HL-60 (cell line): Measurements from ENCODE around the gene ACAD8.

Experiments used
- DNase-seq, 2 experiments: peaks; one replicate each; pipeline ENCODE4 v3.0.0-alpha.2; 2010 to 2020; ENCODE audit warnings: low read depth in 1 of 2, low spot score in 1 of 2
- H3K27ac ChIP-seq: fragments of 250-450 bp; sonication (Bioruptor Pico); replicated peaks from 2 replicates; pipeline ENCODE4 v1.5.1; 2020; ENCODE audit warnings: mild to moderate bottlenecking, moderate library complexity
- H3K27me3 ChIP-seq: fragments of 250-450 bp; sonication (Bioruptor Pico); 2 replicates; pipeline ENCODE4 v1.5.1; 2021; ENCODE audit warnings: mild to moderate bottlenecking, moderate library complexity; ENCODE audit not compliant: insufficient read depth, poor library complexity, severe bottlenecking
- H3K4me3 ChIP-seq: replicated peaks from 2 replicates; pipeline ENCODE4 v1.5.1; 2011; ENCODE audit warnings: mild to moderate bottlenecking, control low read depth, low read length; ENCODE audit not compliant: insufficient read depth
- GABPA ChIP-seq: IDR thresholded peaks from 2 replicates; pipeline ENCODE4 v1.6.1; 2012; ENCODE audit warnings: low read depth
- POLR2AphosphoS5 ChIP-seq: IDR thresholded peaks from 2 replicates; pipeline ENCODE4 v1.6.1; 2012; ENCODE audit warnings: low read depth
- SPI1 ChIP-seq: IDR thresholded peaks from 2 replicates; pipeline ENCODE4 v1.6.1; 2012; ENCODE audit warnings: low read depth, mild to moderate bottlenecking, borderline replicate concordance
- TF ChIP-seq, protein P1 (sequence below): IDR thresholded peaks from one replicate; pipeline ENCODE4 v1.5.1; 2011; ENCODE audit warnings: low read length, control low read depth, inconsistent platforms; ENCODE audit not compliant: insufficient read depth
- TF ChIP-seq, protein P2 (sequence below): IDR thresholded peaks from 2 replicates; pipeline ENCODE4 v1.6.1; 2012; ENCODE audit warnings: low read depth; ENCODE audit not compliant: insufficient replicate concordance

The ACAD8 gene

DNA sequence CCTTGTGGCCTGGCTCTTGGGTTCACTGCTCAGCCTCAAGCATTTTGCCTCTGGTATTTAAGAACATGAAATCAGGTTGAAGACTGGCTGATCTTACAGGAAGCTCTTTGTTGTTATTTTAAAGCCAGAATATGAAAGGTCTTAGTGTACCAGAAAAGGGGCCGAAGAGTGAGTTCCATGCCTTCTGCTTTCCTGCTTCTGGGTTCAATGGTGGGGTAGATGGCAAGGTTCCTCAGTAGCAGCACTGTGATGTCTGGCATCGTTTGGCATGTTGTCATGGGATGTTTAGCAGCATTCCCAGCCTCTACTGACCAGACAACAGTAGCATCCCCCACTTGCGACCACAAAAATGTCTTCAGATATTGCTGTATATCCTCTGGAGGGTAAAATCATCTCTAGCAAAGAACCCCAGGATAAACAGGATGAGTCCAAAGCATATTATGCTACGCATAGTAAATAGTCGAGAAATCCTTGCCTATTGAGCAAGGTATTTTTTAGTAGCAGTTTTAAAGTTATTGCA, 26.5 kb upstream of the ACAD8 start:
- DNase-seq = no peak
- H3K27ac ChIP-seq = no peak overlapping the region
- TF ChIP-seq, protein P1, sequence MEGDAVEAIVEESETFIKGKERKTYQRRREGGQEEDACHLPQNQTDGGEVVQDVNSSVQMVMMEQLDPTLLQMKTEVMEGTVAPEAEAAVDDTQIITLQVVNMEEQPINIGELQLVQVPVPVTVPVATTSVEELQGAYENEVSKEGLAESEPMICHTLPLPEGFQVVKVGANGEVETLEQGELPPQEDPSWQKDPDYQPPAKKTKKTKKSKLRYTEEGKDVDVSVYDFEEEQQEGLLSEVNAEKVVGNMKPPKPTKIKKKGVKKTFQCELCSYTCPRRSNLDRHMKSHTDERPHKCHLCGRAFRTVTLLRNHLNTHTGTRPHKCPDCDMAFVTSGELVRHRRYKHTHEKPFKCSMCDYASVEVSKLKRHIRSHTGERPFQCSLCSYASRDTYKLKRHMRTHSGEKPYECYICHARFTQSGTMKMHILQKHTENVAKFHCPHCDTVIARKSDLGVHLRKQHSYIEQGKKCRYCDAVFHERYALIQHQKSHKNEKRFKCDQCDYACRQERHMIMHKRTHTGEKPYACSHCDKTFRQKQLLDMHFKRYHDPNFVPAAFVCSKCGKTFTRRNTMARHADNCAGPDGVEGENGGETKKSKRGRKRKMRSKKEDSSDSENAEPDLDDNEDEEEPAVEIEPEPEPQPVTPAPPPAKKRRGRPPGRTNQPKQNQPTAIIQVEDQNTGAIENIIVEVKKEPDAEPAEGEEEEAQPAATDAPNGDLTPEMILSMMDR = no peak
- TF ChIP-seq, protein P2, sequence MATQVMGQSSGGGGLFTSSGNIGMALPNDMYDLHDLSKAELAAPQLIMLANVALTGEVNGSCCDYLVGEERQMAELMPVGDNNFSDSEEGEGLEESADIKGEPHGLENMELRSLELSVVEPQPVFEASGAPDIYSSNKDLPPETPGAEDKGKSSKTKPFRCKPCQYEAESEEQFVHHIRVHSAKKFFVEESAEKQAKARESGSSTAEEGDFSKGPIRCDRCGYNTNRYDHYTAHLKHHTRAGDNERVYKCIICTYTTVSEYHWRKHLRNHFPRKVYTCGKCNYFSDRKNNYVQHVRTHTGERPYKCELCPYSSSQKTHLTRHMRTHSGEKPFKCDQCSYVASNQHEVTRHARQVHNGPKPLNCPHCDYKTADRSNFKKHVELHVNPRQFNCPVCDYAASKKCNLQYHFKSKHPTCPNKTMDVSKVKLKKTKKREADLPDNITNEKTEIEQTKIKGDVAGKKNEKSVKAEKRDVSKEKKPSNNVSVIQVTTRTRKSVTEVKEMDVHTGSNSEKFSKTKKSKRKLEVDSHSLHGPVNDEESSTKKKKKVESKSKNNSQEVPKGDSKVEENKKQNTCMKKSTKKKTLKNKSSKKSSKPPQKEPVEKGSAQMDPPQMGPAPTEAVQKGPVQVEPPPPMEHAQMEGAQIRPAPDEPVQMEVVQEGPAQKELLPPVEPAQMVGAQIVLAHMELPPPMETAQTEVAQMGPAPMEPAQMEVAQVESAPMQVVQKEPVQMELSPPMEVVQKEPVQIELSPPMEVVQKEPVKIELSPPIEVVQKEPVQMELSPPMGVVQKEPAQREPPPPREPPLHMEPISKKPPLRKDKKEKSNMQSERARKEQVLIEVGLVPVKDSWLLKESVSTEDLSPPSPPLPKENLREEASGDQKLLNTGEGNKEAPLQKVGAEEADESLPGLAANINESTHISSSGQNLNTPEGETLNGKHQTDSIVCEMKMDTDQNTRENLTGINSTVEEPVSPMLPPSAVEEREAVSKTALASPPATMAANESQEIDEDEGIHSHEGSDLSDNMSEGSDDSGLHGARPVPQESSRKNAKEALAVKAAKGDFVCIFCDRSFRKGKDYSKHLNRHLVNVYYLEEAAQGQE = no peak
- TF ChIP-seq GABPA = no peak
- no peak for TF ChIP-seq POLR2AphosphoS5
- TF ChIP-seq SPI1 = no peak
- H3K4me3 ChIP-seq = no peak overlapping the region
- H3K27me3 ChIP-seq = no peaks in the 10 kb centered on the region

DNA sequence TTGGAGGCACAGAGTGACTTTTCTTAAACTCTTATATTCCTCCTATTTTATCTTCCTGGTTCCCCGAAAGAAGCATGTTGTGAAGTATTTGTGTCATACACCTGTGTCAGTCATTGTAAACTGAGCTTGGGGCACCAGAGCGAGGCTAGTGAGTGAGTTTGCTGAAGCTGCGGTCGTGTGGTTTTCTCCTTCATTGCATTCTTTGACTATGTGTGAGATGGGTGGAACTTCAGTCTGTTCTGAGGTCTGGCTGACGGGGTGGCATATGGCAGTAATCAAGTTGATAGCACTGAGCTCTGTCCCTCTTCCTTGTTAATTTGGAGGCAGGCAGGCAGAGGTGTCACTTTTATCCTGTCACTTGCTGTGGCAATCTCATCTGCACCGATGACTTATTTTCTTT, 24.7 kb upstream of the ACAD8 start:
- H3K27ac ChIP-seq = no peak overlapping the region
- TF ChIP-seq, protein P2 = no peak
- no peak for TF ChIP-seq POLR2AphosphoS5
- TF ChIP-seq GABPA = no peak
- TF ChIP-seq SPI1 = no peak
- TF ChIP-seq, protein P1 = no peak
- peak in 1 of 2 experiments; percentile 39 for DNase-seq
- no peaks in the 10 kb centered on the region for H3K27me3 ChIP-seq
- no peak overlapping the region for H3K4me3 ChIP-seq

DNA sequence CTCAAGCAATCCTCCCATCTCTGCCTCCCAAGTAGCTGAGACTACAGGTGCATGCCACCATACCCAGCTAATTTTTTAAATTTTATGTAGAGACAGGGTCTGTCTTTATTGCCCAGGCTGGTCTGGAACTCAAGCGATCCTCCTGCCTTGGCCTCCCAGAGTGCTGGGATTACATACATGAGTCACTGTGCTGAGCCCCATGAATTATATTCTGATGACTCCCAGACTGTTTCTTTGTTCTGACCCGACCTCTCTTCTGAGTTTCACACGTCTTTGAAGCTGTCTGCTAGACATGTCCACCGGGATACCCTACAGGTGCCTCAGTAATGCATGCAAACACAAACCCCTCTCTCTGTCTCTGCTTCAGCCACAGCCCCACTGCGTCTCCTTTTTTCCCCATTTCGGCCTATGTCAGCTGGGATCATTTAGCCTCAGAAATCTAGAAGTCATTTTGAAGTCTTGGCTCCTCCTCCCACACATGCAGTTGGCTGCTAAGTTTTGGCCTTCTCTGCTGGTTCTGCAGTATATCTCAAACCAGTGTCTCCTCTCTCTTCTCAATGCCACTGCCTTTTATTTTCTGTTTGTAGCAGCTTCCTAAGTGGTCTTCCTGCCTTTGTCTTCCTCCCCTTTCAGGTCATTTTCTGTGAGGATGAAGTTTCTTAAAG, 24.1 kb upstream of the ACAD8 start:
- TF ChIP-seq GABPA (no peak), POLR2AphosphoS5 (no peak), SPI1 (no peak)
- TF ChIP-seq, protein P2 = no peak
- TF ChIP-seq, protein P1 = no peak
- DNase-seq = no peak
- no peak overlapping the region for H3K4me3 ChIP-seq
- H3K27me3 ChIP-seq = no peaks in the 10 kb centered on the region
- no peak overlapping the region for H3K27ac ChIP-seq
